H9 (cell line): Measurements from ENCODE around the gene PDCL3. TPM values are rescaled to one million over a fixed set of nuclear protein-coding genes. Genes with fewer than 3 reads are reported as not detected.

Source experiments
- DNase-seq: peaks from one replicate; pipeline ENCODE4 v3.0.0-alpha.2; 2017
- H2AFZ ChIP-seq: one replicate; pipeline ENCODE4 v1.6.1; 2013; ENCODE audit warnings: mild to moderate bottlenecking, low read length, control low read depth, moderate library complexity
- H2AK5ac ChIP-seq: 2 replicates; pipeline ENCODE4 v1.6.1; 2013; ENCODE audit warnings: low read length, control low read depth, mixed read lengths; ENCODE audit not compliant: insufficient read length
- H2BK120ac ChIP-seq: one replicate; pipeline ENCODE4 v1.6.1; 2013; ENCODE audit warnings: low read depth, mild to moderate bottlenecking, low read length, control low read depth, inconsistent platforms; ENCODE audit not compliant: poor library complexity, severe bottlenecking
- H2BK12ac ChIP-seq: 2 replicates; pipeline ENCODE4 v1.6.1; 2013; ENCODE audit warnings: low read length, control low read depth, mixed read lengths, low read depth; ENCODE audit not compliant: insufficient read length
- H2BK15ac ChIP-seq: 2 replicates; pipeline ENCODE4 v1.6.1; 2013; ENCODE audit warnings: low read depth, low read length, control low read depth
- H2BK20ac ChIP-seq: one replicate; pipeline ENCODE4 v1.6.1; 2013; ENCODE audit warnings: low read depth, mild to moderate bottlenecking, low read length, control low read depth, inconsistent platforms; ENCODE audit not compliant: poor library complexity, severe bottlenecking
- H2BK5ac ChIP-seq: 2 replicates; pipeline ENCODE4 v1.6.1; 2013; ENCODE audit warnings: low read length, control low read depth, mixed read lengths; ENCODE audit not compliant: insufficient read length
- H3K14ac ChIP-seq: 2 replicates; pipeline ENCODE4 v1.6.1; 2013; ENCODE audit warnings: low read length, control low read depth; ENCODE audit not compliant: insufficient read depth
- H3K18ac ChIP-seq: 2 replicates; pipeline ENCODE4 v1.6.1; 2013; ENCODE audit warnings: low read depth, mild to moderate bottlenecking, mixed read lengths, low read length, control low read depth; ENCODE audit not compliant: insufficient read length
- H3K23ac ChIP-seq: 2 replicates; pipeline ENCODE4 v1.6.1; 2013; ENCODE audit warnings: low read length, control low read depth, mixed read lengths, low read depth; ENCODE audit not compliant: insufficient read length
- H3K23me2 ChIP-seq: 2 replicates; pipeline ENCODE4 v1.6.1; 2013; ENCODE audit warnings: low read depth, mild to moderate bottlenecking, mixed read lengths, low read length, control low read depth; ENCODE audit not compliant: insufficient read length, poor library complexity, severe bottlenecking
- H3K27ac ChIP-seq: 2 replicates; pipeline ENCODE4 v1.5.1; 2013; ENCODE audit warnings: low read length, control low read depth, mixed read lengths, low read depth; ENCODE audit not compliant: insufficient read length
- H3K27me3 ChIP-seq: 2 replicates; pipeline ENCODE4 v1.6.1; 2013; ENCODE audit warnings: low read length, control low read depth, inconsistent platforms; ENCODE audit not compliant: insufficient read depth
- H3K4ac ChIP-seq: 2 replicates; pipeline ENCODE4 v1.6.1; 2013; ENCODE audit warnings: low read depth, mild to moderate bottlenecking, control low read depth, inconsistent platforms, low read length, moderate library complexity
- H3K4me1 ChIP-seq: 2 replicates; pipeline ENCODE4 v1.6.1; 2013; ENCODE audit warnings: low read length, control low read depth, inconsistent platforms; ENCODE audit not compliant: insufficient read depth
- H3K4me2 ChIP-seq: 2 replicates; pipeline ENCODE4 v1.6.1; 2013; ENCODE audit warnings: low read length, control low read depth, mixed read lengths; ENCODE audit not compliant: insufficient read length, insufficient read depth
- H3K56ac ChIP-seq: 2 replicates; pipeline ENCODE4 v1.6.1; 2013; ENCODE audit warnings: low read depth, mild to moderate bottlenecking, mixed read lengths, low read length, control low read depth; ENCODE audit not compliant: insufficient read length
- H3K79me1 ChIP-seq: 2 replicates; pipeline ENCODE4 v1.6.1; 2013; ENCODE audit warnings: low read depth, mild to moderate bottlenecking, moderate library complexity, low read length, control low read depth, inconsistent platforms; ENCODE audit not compliant: insufficient read depth, poor library complexity, severe bottlenecking
- H3K79me2 ChIP-seq: 2 replicates; pipeline ENCODE4 v1.6.1; 2013; ENCODE audit warnings: low read length, control low read depth, inconsistent platforms; ENCODE audit not compliant: insufficient read depth
- H3K9ac ChIP-seq: 2 replicates; pipeline ENCODE4 v1.6.1; 2013; ENCODE audit warnings: low read length, control low read depth, mixed read lengths; ENCODE audit not compliant: insufficient read length; ENCODE audit errors: extremely low read depth
- H3K9me3 ChIP-seq: one replicate; pipeline ENCODE4 v1.6.1; 2013; ENCODE audit warnings: low read depth, low read length, inconsistent platforms; ENCODE audit not compliant: control insufficient read depth
- H3T11ph ChIP-seq: one replicate; pipeline ENCODE4 v1.6.1; 2013; ENCODE audit warnings: mild to moderate bottlenecking, low read length, control low read depth, inconsistent platforms
- H4K20me1 ChIP-seq: one replicate; pipeline ENCODE4 v1.6.1; 2013; ENCODE audit not compliant: control insufficient read depth, insufficient read length, insufficient read depth
- H4K5ac ChIP-seq: 2 replicates; pipeline ENCODE4 v1.6.1; 2013; ENCODE audit warnings: low read depth, mild to moderate bottlenecking, mixed read lengths, low read length, control low read depth; ENCODE audit not compliant: insufficient read length
- H4K8ac ChIP-seq: replicated peaks from 2 replicates; pipeline ENCODE4 v1.6.1; 2013; ENCODE audit warnings: low read length, control low read depth, mixed read lengths, low read depth; ENCODE audit not compliant: insufficient read length
- H4K91ac ChIP-seq: 2 replicates; pipeline ENCODE4 v1.6.1; 2013; ENCODE audit warnings: low read depth, mild to moderate bottlenecking, moderate library complexity, mixed read lengths, low read length, control low read depth; ENCODE audit not compliant: insufficient read length
- H3K27ac Mint-ChIP-seq, 3 experiments: 2 replicates in 2 of 3; 3 replicates in 1 of 3; pipeline ENCODE4 v1.8.0; 2020 to 2021; ENCODE audit warnings: mixed read lengths in 3 of 3, mild to moderate bottlenecking in 1 of 3, moderate library complexity in 1 of 3
- H3K27me3 Mint-ChIP-seq: 2 replicates; pipeline ENCODE4 v1.8.0; 2021; ENCODE audit warnings: low read depth, mild to moderate bottlenecking, moderate library complexity, mixed read lengths
- H3K36me3 Mint-ChIP-seq, 3 experiments: 2 replicates in 2 of 3; 3 replicates in 1 of 3; pipeline ENCODE4 v1.8.0; 2020 to 2021; ENCODE audit warnings: low read depth in 3 of 3, mixed read lengths in 3 of 3; ENCODE audit not compliant: insufficient read depth in 1 of 3
- H3K4me1 Mint-ChIP-seq, 2 experiments: 2 replicates each; pipeline ENCODE4 v1.8.0; 2020; ENCODE audit warnings: mixed read lengths in 2 of 2
- H3K4me3 Mint-ChIP-seq, 2 experiments: 2 replicates in 1 of 2; 3 replicates in 1 of 2; pipeline ENCODE4 v1.8.0; 2020 to 2021; ENCODE audit warnings: mild to moderate bottlenecking in 2 of 2, mixed read lengths in 2 of 2, moderate library complexity in 1 of 2
- H3K9me3 Mint-ChIP-seq, 2 experiments: 2 replicates in 1 of 2; 3 replicates in 1 of 2; pipeline ENCODE4 v1.8.0; 2020; ENCODE audit warnings: mild to moderate bottlenecking in 2 of 2, mixed read lengths in 2 of 2, moderate library complexity in 1 of 2
- WGBS: extraction: QIAGEN DNeasy Blood & Tissue Kit; methylation state at CpG from one replicate; pipeline ENCODE4 v1.1.7; 2013; ENCODE audit warnings: missing lambda C conversion rate, low lambda C conversion rate, mixed read lengths; ENCODE audit not compliant: insufficient read length; ENCODE audit errors: extremely low coverage; 5-methylcytosine and 5-hydroxymethylcytosine counted together
- total RNA-seq: library from RNA; stranded (reverse); gene quantifications from 2 replicates; pipeline ENCODE4 v1.2.1, GENCODE V29; 2021
- TF ChIP-seq, protein P1 (sequence below): fragments of 200-600 bp; sonication (generic); conservative IDR thresholded peaks from 3 replicates; pipeline ENCODE4 v1.8.0; 2021; ENCODE audit warnings: antibody characterized with exemption, mild to moderate bottlenecking

The PDCL3 gene
- total RNA-seq, 1 experiment from 2014 or later = 39.4 TPM

DNA sequence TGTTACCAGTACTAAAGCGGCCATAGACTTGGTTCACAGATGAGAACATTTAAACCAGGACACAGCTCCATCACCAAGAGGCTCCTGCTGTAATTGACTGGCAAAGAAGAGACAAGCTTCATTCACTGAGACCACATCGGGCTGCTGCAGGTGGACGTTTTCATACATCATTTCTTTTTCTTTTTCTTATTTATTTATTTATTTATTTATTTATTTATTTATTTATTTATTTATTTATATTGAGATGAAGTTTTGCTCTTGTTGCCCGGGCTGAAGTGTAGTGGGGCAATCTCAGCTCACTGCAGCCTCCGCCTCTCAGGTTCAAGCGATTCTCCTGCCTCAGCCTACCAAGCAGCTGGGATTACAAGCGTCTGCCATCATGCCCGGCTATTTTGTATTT, 33.6 kb upstream of the PDCL3 start:
- no peak overlapping the region for H2BK120ac ChIP-seq

More for the DNA sequence above, 33.6 kb upstream of the PDCL3 start:
- Histone ChIP-seq H3K4me1 (no peaks in the 10 kb centered on the region), H3K27ac (no peak overlapping the region), H2BK15ac (no peak overlapping the region), H4K8ac (no peak overlapping the region), H3K56ac (no peak overlapping the region), H3K23ac (no peak overlapping the region), H3K4ac (no peak overlapping the region), H3T11ph (no peak overlapping the region), H4K5ac (no peak overlapping the region), H3K79me1 (no peaks in the 10 kb centered on the region), H2BK5ac (no peak overlapping the region), H3K23me2 (no peaks in the 10 kb centered on the region), H3K4me2 (no peak overlapping the region), H3K14ac (no peak overlapping the region), H2AK5ac (no peak overlapping the region), H4K20me1 (no peaks in the 10 kb centered on the region), H3K79me2 (no peaks in the 10 kb centered on the region), H2BK12ac (no peak overlapping the region), H3K27me3 (0 out of 2 replicates have a peak, but pooled peaks cover under 1% of the 10 kb centered on the region), H3K9ac (no peak overlapping the region), H3K9me3 (no peaks in the 10 kb centered on the region), H4K91ac (no peak overlapping the region), H2AFZ (no peak overlapping the region), H2BK20ac (no peak overlapping the region), H3K18ac (no peak overlapping the region)
- Mint-ChIP-seq H3K4me3 (no peak overlapping the region), H3K4me1 (peaks cover 4 to 7% of the 10 kb centered on the region in 2 experiments; a peak in 3 of 4 replicates), H3K27ac (no peak overlapping the region), H3K9me3 (peaks cover 0 to 2% of the 10 kb centered on the region in 2 experiments; a peak in 1 of 5 replicates), H3K36me3 (no peaks in the 10 kb centered on the region), H3K27me3 (no peaks in the 10 kb centered on the region)
- no peak for DNase-seq
- TF ChIP-seq, protein P1, sequence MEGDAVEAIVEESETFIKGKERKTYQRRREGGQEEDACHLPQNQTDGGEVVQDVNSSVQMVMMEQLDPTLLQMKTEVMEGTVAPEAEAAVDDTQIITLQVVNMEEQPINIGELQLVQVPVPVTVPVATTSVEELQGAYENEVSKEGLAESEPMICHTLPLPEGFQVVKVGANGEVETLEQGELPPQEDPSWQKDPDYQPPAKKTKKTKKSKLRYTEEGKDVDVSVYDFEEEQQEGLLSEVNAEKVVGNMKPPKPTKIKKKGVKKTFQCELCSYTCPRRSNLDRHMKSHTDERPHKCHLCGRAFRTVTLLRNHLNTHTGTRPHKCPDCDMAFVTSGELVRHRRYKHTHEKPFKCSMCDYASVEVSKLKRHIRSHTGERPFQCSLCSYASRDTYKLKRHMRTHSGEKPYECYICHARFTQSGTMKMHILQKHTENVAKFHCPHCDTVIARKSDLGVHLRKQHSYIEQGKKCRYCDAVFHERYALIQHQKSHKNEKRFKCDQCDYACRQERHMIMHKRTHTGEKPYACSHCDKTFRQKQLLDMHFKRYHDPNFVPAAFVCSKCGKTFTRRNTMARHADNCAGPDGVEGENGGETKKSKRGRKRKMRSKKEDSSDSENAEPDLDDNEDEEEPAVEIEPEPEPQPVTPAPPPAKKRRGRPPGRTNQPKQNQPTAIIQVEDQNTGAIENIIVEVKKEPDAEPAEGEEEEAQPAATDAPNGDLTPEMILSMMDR = no peak
- no CpG with 5 or more reads among the region's 8 CpGs for WGBS
